Measurements from ENCODE around the gene LIX1.
A peak's percentile ranks its signal among the peaks of the same experiment; 100 is the strongest.

LIX1 gene

GRCh38 chr5:97172227-97172626, 29.8 kb upstream of the LIX1 start:
- H3K27ac ChIP-seq, result no peak overlapping the region
- no peak for TF ChIP-seq CTCF (conservative IDR thresholded peaks at IDR 0.05)

- no peak overlapping the region for H3K27ac ChIP-seq
- TF ChIP-seq CTCF (conservative IDR thresholded peaks at IDR 0.05), result no peak
Observed at GRCh38 chr5:97171703-97172102, 29.3 kb upstream of the LIX1 start.

- TF ChIP-seq CTCF (conservative IDR thresholded peaks at IDR 0.05), result no peak
Observed at GRCh38 chr5:97167435-97167834, 25.0 kb upstream of the LIX1 start.

GRCh38 chr5:97165726-97166125, 23.3 kb upstream of the LIX1 start:
- no peak for TF ChIP-seq CTCF (conservative IDR thresholded peaks at IDR 0.05)

More at GRCh38 chr5:97167435-97167834, 25.0 kb upstream of the LIX1 start:
- no peak overlapping the region for H3K27ac ChIP-seq

GRCh38 chr5:97164846-97165245, 22.4 kb upstream of the LIX1 start:
- no peak overlapping the region for H3K27ac ChIP-seq
- no peak for TF ChIP-seq CTCF (conservative IDR thresholded peaks at IDR 0.05)

More at GRCh38 chr5:97165726-97166125, 23.3 kb upstream of the LIX1 start:
- no peak overlapping the region for H3K27ac ChIP-seq

GRCh38 chr5:97163790-97164285, 21.4 kb upstream of the LIX1 start:
- no peak for TF ChIP-seq CTCF (conservative IDR thresholded peaks at IDR 0.05)
- no peak overlapping the region for H3K27ac ChIP-seq

- no peak overlapping the region for H3K27ac ChIP-seq
- TF ChIP-seq CTCF (conservative IDR thresholded peaks at IDR 0.05), result peak; percentile 84
Observed at GRCh38 chr5:97163360-97163764, 21.0 kb upstream of the LIX1 start.

All from VCaP (cell line).